Measurements from ENCODE around the gene EDC3. TPM values are rescaled to one million over a fixed set of nuclear protein-coding genes. Genes with fewer than 3 reads are reported as not detected.
"Not testable (repeated sequence)": the region's sequence is repeated elsewhere in the genome, so short reads cannot be mapped to it uniquely, and the experiment has no call there.

EDC3 gene
- 10 to 100 TPM; 52.2 to 57.1 (median 56.6) TPM for total RNA-seq

- H3K9me3 Mint-ChIP-seq = no peaks in the 10 kb centered on the region
- DNase-seq (peak; percentile 82), ATAC-seq (peak; percentile 94 to 95)
- H3K4me1 Mint-ChIP-seq (ENCODE audit: low read depth) = peaks cover 34% of the 10 kb centered on the region
- peaks cover 2% of the 10 kb centered on the region for H3K36me3 Mint-ChIP-seq (ENCODE audit: insufficient read depth)
- H3K27me3 Mint-ChIP-seq (ENCODE audit: low read depth) = peaks cover 3% of the 10 kb centered on the region
- H3K4me3 Mint-ChIP-seq = peak within 1 kb of the TSS; percentile 100
Measured at GRCh38 chr15:74695597-74696397, at the start of gene EDC3. Gene EDC3 (minus strand): TSS chr15:74696024. CDS start chr15:74675124, 20,900 bp downstream.

- Mint-ChIP-seq H3K4me3 (no peak overlapping the region), H3K4me1 (ENCODE audit: low read depth) (peaks cover 3% of the 10 kb centered on the region), H3K27me3 (ENCODE audit: low read depth) (peaks cover 16% of the 10 kb centered on the region), H3K9me3 (peaks cover 11% of the 10 kb centered on the region), H3K36me3 (ENCODE audit: insufficient read depth) (no peaks in the 10 kb centered on the region)
- ATAC-seq (no peak), DNase-seq (no peak)
Measured at GRCh38 chr15:74742422-74742821, 46.6 kb upstream of the EDC3 start.

- not testable (repeated sequence) for H3K36me3 Mint-ChIP-seq (ENCODE audit: insufficient read depth); DNase-seq; ATAC-seq
Measured at GRCh38 chr15:74738239-74738638, 42.4 kb upstream of the EDC3 start.

GRCh38 chr15:74735305-74735704 is 39.5 kb upstream of the EDC3 start:
- Mint-ChIP-seq H3K4me1 (ENCODE audit: low read depth) (peaks cover 3% of the 10 kb centered on the region), H3K27me3 (ENCODE audit: low read depth) (peaks cover 26% of the 10 kb centered on the region), H3K9me3 (peaks cover 9% of the 10 kb centered on the region), H3K36me3 (ENCODE audit: insufficient read depth) (no peaks in the 10 kb centered on the region), H3K4me3 (no peak overlapping the region)
- ATAC-seq (no peak), DNase-seq (no peak)

More at GRCh38 chr15:74738239-74738638, 42.4 kb upstream of the EDC3 start:
- H3K4me1 Mint-ChIP-seq (ENCODE audit: low read depth); H3K4me3 Mint-ChIP-seq: not testable (repeated sequence)
- H3K9me3 Mint-ChIP-seq = peaks cover 14% of the 10 kb centered on the region
- H3K27me3 Mint-ChIP-seq (ENCODE audit: low read depth) = peaks cover 32% of the 10 kb centered on the region

- H3K36me3 Mint-ChIP-seq (ENCODE audit: insufficient read depth) = no peaks in the 10 kb centered on the region
- no peak for ATAC-seq
- peaks cover 8% of the 10 kb centered on the region for H3K9me3 Mint-ChIP-seq
- peaks cover 29% of the 10 kb centered on the region for H3K27me3 Mint-ChIP-seq (ENCODE audit: low read depth)
- H3K4me1 Mint-ChIP-seq (ENCODE audit: low read depth) = peaks cover 2% of the 10 kb centered on the region
- DNase-seq = no peak
- no peak overlapping the region for H3K4me3 Mint-ChIP-seq
Measured at GRCh38 chr15:74733269-74733668, 37.4 kb upstream of the EDC3 start.

- no peak for ATAC-seq
Measured at GRCh38 chr15:74732846-74733245, 37.0 kb upstream of the EDC3 start.

GRCh38 chr15:74730619-74731316 is 34.9 kb upstream of the EDC3 start:
- no peak for ATAC-seq
- no peak for DNase-seq
- no peaks in the 10 kb centered on the region for H3K9me3 Mint-ChIP-seq
- no peaks in the 10 kb centered on the region for H3K36me3 Mint-ChIP-seq (ENCODE audit: insufficient read depth)
- no peak overlapping the region for H3K4me3 Mint-ChIP-seq
- peaks cover 31% of the 10 kb centered on the region for H3K27me3 Mint-ChIP-seq (ENCODE audit: low read depth)
- peaks cover 8% of the 10 kb centered on the region for H3K4me1 Mint-ChIP-seq (ENCODE audit: low read depth)

More at GRCh38 chr15:74732846-74733245, 37.0 kb upstream of the EDC3 start:
- DNase-seq = no peak
- Mint-ChIP-seq H3K36me3 (ENCODE audit: insufficient read depth) (no peaks in the 10 kb centered on the region), H3K4me1 (ENCODE audit: low read depth) (no peaks in the 10 kb centered on the region), H3K9me3 (peaks cover 4% of the 10 kb centered on the region), H3K4me3 (no peak overlapping the region), H3K27me3 (ENCODE audit: low read depth) (peaks cover 29% of the 10 kb centered on the region)

GRCh38 chr15:74729372-74729771 is 33.5 kb upstream of the EDC3 start:
- not testable (repeated sequence) for H3K9me3 Mint-ChIP-seq; H3K4me3 Mint-ChIP-seq; DNase-seq; ATAC-seq; H3K4me1 Mint-ChIP-seq (ENCODE audit: low read depth); H3K36me3 Mint-ChIP-seq (ENCODE audit: insufficient read depth)
- H3K27me3 Mint-ChIP-seq (ENCODE audit: low read depth) = peaks cover 27% of the 10 kb centered on the region

- not testable (repeated sequence) for H3K4me3 Mint-ChIP-seq; H3K36me3 Mint-ChIP-seq (ENCODE audit: insufficient read depth); ATAC-seq; H3K4me1 Mint-ChIP-seq (ENCODE audit: low read depth); DNase-seq; H3K9me3 Mint-ChIP-seq
- H3K27me3 Mint-ChIP-seq (ENCODE audit: low read depth) = peaks cover 22% of the 10 kb centered on the region
Measured at GRCh38 chr15:74728699-74729098, 32.9 kb upstream of the EDC3 start.

- DNase-seq = no peak
Measured at GRCh38 chr15:74727727-74728126, 31.9 kb upstream of the EDC3 start.

GRCh38 chr15:74726774-74727164 is 30.9 kb upstream of the EDC3 start:
- DNase-seq = no peak
- peaks cover 8% of the 10 kb centered on the region for H3K4me1 Mint-ChIP-seq (ENCODE audit: low read depth)
- ATAC-seq = no peak

More at GRCh38 chr15:74727727-74728126, 31.9 kb upstream of the EDC3 start:
- no peaks in the 10 kb centered on the region for H3K36me3 Mint-ChIP-seq (ENCODE audit: insufficient read depth)
- H3K27me3 Mint-ChIP-seq (ENCODE audit: low read depth) = peaks cover 19% of the 10 kb centered on the region
- peaks cover 8% of the 10 kb centered on the region for H3K4me1 Mint-ChIP-seq (ENCODE audit: low read depth)
- no peak overlapping the region for H3K4me3 Mint-ChIP-seq
- H3K9me3 Mint-ChIP-seq = no peaks in the 10 kb centered on the region
- no peak for ATAC-seq

GRCh38 chr15:74725845-74726773 is 30.3 kb upstream of the EDC3 start:
- peak; percentile 40 for DNase-seq
- ATAC-seq = peak; percentile 74 to 75
- Mint-ChIP-seq H3K4me1 (ENCODE audit: low read depth) (peaks cover 8% of the 10 kb centered on the region), H3K27me3 (ENCODE audit: low read depth) (peaks cover 14% of the 10 kb centered on the region), H3K36me3 (ENCODE audit: insufficient read depth) (no peaks in the 10 kb centered on the region), H3K9me3 (no peaks in the 10 kb centered on the region), H3K4me3 (peak overlapping the region; percentile 75)

More at GRCh38 chr15:74726774-74727164, 30.9 kb upstream of the EDC3 start:
- H3K9me3 Mint-ChIP-seq = no peaks in the 10 kb centered on the region
- H3K36me3 Mint-ChIP-seq (ENCODE audit: insufficient read depth) = no peaks in the 10 kb centered on the region
- H3K4me3 Mint-ChIP-seq = peak overlapping the region; percentile 75
- H3K27me3 Mint-ChIP-seq (ENCODE audit: low read depth) = peaks cover 16% of the 10 kb centered on the region

GRCh38 chr15:74725225-74725774 is 29.5 kb upstream of the EDC3 start, which contains the start of gene CYP1A1:
Gene CYP1A1 (minus strand): TSS chr15:74725528. CDS start chr15:74723097, 2,431 bp downstream.
- peak; percentile 24 for DNase-seq
- peaks cover 8% of the 10 kb centered on the region for H3K4me1 Mint-ChIP-seq (ENCODE audit: low read depth)
- no peaks in the 10 kb centered on the region for H3K9me3 Mint-ChIP-seq
- H3K4me3 Mint-ChIP-seq = peak within 1 kb of the TSS; percentile 73
- peak; percentile 51 to 54 for ATAC-seq
- H3K36me3 Mint-ChIP-seq (ENCODE audit: insufficient read depth) = no peaks in the 10 kb centered on the region
- peaks cover 9% of the 10 kb centered on the region for H3K27me3 Mint-ChIP-seq (ENCODE audit: low read depth)
